Measurements from ENCODE around the gene NXN.
"Not testable (repeated sequence)": the region's sequence is repeated elsewhere in the genome, so short reads cannot be mapped to it uniquely, and the experiment has no call there.

Gene NXN

GRCh38 chr17:917941-918740 lies 61.4 kb downstream of the NXN start:
- DNase-seq (ENCODE audit: low read depth, low spot score): no peak

GRCh38 chr17:917391-917811 lies 62.2 kb downstream of the NXN start:
- DNase-seq (ENCODE audit: low read depth, low spot score): no peak

DNA sequence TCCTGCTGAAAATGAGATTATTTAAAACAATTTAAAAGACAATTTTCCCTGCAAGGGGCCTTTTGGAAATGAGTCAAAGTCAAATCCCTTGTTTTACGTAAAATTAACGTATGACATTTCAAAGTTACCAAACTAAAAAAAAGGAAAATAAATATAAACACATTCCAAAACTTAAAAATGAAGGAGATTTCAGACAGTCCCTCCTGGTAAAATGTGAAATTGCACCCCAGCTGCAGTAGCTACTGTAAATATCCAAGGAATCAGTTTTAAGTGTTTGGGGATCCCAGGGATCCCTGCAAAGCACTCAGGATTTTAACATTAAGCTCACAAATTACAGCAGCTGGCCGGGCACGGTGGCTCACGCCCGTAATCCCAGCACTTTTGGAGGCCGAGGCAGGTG lies 63.3 kb downstream of the NXN start:
- no peak for DNase-seq (ENCODE audit: low read depth, low spot score)

- DNase-seq (ENCODE audit: low read depth, low spot score): no peak
These were observed 63.9 kb downstream of the NXN start for GRCh38 chr17:915538-916201.

- DNase-seq (ENCODE audit: low read depth, low spot score): no peak
These were observed 65.0 kb downstream of the NXN start for GRCh38 chr17:914561-914960.

DNA sequence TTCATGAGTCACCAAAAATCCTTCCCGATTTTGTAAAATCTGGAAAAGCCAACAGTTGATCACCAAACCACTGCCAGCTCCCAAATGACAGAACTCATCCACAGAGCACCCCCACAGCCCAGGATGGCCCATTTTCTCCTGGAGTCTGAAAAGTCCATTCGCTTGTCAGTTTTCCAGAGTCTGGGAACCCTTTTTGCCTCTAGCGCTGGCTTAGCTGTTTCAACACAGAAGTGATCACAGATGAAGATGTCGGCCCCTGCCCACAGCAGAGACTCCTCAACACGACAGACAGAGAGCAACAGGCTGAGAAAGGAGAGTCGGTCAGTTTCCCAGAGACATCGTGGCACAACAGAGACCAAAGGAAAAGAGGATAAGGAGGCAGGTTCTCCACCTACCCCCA lies 66.4 kb downstream of the NXN start:
- no peak for DNase-seq (ENCODE audit: low read depth, low spot score)

DNA sequence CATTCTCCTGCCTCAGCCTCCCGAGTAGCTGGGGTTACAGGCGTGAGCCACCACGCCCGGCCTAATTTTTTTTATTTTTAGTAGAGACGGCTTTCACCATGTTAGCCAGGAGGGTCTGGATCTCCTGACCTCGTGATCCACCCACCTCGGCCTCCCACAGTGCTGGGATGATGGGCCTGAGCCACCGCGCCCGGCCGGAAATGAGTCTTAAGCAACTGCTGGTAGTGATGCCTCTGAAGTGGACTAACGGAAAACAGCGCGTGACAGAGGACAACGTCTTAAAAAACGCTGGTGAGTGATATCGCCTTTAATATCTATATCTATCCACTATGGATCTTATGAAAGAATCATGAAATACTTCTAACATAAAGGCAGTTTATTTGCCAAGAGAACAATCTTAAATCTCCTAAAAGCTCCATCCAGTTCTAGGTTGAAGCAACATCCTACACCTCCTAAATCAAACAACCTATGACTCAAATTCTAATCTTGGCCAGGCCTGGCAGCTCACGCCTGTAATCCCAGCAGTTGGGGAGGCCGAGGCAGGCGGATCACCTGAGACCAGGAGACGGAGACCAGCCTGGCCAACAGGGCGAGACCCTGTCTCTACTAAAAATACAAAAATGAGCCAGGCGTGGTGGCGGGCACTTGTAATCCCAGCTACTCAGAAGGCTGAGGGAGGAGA lies 69.8 kb downstream of the NXN start:
- DNase-seq (ENCODE audit: low read depth, low spot score): no peak

- DNase-seq (ENCODE audit: low read depth, low spot score): no peak
These were observed 71.9 kb downstream of the NXN start for GRCh38 chr17:907725-908124.

DNA sequence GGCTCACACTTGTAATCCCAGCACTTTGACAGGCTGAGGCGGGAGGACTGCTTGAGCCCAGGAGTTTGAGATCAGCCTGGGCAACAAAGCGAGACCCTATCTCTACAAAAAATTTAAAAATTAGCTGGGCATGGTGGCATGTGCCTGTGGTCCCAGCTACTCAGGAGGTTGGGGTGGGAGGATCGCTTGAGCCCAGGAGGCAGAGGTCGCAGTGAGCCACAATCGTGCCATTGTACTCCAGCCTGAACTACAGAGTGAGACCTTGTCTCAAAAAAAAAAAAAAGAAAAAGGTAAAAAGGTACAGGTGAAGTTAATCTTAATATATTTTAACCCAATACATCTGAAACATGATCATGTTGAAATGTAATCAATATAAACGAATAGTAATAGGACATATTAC lies 73.9 kb downstream of the NXN start:
- DNase-seq (ENCODE audit: low read depth, low spot score): not testable (repeated sequence)

DNA sequence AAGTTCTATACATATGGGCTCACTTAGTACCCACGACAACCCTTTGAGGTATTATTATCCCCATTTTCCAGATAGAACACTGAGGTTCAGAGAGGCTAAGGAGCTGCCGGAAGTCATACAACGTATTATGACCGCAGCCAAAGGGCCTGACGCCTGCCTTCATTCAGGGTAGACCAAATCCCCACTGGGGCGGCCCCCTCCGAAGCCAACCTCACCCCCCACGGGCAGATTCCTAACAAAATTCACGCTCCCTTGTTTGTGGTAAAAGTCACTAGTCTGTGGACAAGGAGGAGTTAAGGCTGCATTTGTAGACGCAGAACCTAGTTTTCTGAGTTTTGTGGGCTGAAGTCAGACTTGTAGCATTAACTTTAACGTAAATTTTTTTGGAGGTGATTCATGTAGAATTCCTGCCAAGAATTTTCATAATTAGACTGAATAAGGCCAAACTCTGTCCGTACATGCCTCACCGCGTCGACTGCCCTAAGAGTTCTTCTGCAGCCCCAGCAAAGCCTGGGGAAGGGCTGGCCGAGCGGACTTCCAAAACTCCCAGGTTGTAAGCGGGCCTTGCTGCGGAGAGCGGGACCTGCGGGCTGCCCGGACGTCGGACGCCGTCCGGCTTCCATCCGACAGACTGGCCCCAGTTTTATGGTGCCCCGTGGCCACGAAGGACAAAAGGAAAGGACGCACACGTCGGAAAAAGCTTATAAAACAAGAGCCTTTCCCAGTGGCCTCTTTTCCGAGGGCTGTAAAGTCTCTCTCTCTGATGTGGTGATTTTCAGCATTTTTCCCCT lies 75.7 kb downstream of the NXN start:
- DNase-seq (ENCODE audit: low read depth, low spot score): no peak

- DNase-seq (ENCODE audit: low read depth, low spot score): no peak
These were observed 77.1 kb downstream of the NXN start for GRCh38 chr17:902463-902862.

GRCh38 chr17:901964-902363 lies 77.6 kb downstream of the NXN start:
- no peak for DNase-seq (ENCODE audit: low read depth, low spot score)

- DNase-seq (ENCODE audit: low read depth, low spot score): no peak
These were observed 78.2 kb downstream of the NXN start for GRCh38 chr17:901191-901950.

- no peak for DNase-seq (ENCODE audit: low read depth, low spot score)
These were observed 79.1 kb downstream of the NXN start for GRCh38 chr17:900336-900934.

- DNase-seq (ENCODE audit: low read depth, low spot score): no peak
These were observed 81.5 kb downstream of the NXN start for GRCh38 chr17:897970-898619.

DNA sequence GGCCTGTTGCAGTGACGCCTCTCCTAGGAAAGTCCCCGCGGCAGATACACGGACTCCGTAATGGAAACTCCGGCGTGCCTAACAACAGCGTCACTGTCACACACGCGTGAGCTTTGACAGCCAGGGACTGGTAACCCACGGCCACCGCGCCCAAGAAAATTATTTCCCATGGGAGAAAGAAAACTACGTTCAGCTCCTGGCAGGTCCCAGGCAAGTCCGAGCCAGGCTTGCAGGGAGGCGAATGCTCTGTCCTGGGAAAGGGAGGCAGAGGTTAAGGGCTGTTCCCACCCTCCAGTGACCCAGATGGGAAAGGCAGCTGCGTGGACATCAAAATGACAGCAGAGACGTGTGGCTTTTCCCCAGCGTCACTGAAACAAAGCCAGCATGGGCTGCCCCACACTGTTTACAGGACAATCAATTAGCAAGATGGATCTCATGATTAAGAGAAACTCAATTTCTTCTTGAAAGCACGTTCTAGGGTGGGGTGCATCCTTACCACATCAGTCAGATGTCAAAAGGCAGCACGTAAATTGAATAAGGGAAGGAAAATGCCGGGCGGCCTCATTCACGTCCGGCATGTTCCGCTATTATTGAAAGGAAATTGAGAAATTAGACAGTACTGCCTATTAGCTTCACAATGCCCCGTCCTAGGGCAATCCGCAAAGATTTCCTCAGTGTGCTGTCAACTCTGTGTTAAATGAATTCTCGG lies 82.5 kb downstream of the NXN start:
- no peak for DNase-seq (ENCODE audit: low read depth, low spot score)

DNA sequence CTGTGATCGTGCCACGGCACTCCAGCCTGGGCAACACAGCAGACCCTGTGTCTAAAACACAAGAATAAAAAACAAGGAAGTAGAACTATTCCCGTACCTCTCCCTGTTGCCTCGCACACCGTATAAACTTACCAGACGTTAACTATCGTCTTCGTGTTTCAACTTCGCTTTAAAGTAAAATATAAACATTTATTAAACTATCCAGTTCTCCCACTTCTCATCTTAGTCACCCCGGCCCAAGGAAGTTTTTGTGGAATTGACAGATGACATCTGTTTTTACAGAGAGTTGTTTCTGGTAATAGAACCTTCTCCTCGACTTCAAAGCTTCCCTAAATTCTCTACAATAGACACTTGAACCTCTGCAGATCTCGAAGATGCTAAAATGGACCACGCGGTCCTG lies 83.1 kb downstream of the NXN start:
- no peak for DNase-seq (ENCODE audit: low read depth, low spot score)

DNA sequence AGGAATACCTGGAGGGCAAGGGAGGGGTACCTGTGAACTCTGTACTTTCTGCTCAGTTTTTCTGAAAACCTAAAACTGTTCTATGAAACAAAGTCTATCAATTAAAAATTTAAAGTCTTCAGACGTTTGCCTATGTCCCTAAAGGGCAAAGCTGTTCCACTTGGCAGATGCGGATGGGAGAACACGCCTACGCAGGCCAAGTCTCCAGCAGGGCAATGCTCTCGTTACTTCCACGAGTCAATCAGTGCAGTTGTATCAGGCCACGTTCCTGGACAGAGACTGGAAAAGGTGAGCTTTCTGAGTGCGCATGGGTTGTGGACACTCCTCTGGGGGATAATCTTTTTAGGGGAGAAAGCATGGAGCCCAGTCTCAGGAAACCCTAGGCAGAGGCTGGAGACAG lies 86.6 kb downstream of the NXN start:
- no peak for DNase-seq (ENCODE audit: low read depth, low spot score)

DNA sequence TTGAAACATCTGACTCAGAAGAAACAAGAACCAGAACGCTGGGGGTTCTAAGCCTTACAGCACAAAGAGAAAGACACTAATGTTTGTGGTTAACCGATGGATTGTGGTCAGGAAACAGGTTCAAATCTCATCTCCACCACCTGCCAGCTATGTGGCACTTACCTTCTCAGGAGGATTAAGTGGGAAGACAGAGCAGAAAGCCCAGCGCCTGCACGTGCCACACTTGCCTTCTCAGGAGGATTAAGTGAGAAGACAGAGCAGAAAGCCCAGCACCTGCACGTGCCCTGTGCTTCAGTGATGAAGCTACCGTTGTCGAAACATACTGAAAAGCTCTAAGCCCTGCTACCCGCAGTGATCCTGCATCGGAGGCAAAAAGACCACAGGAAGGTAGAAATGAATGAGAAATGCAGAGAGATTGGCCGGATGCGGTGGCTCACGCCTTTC lies 90.6 kb downstream of the NXN start:
- DNase-seq (ENCODE audit: low read depth, low spot score): no peak
